H1 (cell line): ENCODE results near the gene TEX44. TPM values are rescaled to one million over a fixed set of nuclear protein-coding genes. Genes with fewer than 3 reads are reported as not detected.

ENCODE experiments used
- CTCF ChIA-PET: fragments of 300-600 bp; sonication (Branson Sonifier 250); formaldehyde crosslinking; loops from one replicate; lab custom pipeline; 2021; ENCODE audit not compliant: partially characterized antibody; lab: Charles Lee
- POLR2A ChIA-PET: fragments of 300-600 bp; sonication (Branson Sonifier 250); formaldehyde crosslinking; loops from one replicate; lab custom pipeline; 2021; ENCODE audit warnings: inconsistent platforms; ENCODE audit not compliant: partially characterized antibody; lab: Charles Lee
- DNase-seq, 2 experiments: peaks; one replicate each; pipeline versions ENCODE4 v3.0.0 to v3.0.0-alpha.2; 2010 to 2022; ENCODE audit warnings: low spot score in 2 of 2, low read depth in 1 of 2, mixed read lengths in 1 of 2
- FAIRE-seq: peaks from 2 replicates; lab custom pipeline; 2011; peaks lifted over from hg19 to GRCh38; lab: Jason Lieb, UNC
- H2AFZ ChIP-seq: 2 replicates; pipeline ENCODE4 v1.8.1; 2012; ENCODE audit warnings: low read length, inconsistent platforms
- H2AK5ac ChIP-seq: 2 replicates; pipeline ENCODE4 v1.6.1; 2013; ENCODE audit warnings: low read depth, low read length
- H2BK120ac ChIP-seq: replicated peaks from 2 replicates; pipeline ENCODE3; 2013; ENCODE audit warnings: low read depth, low read length, inconsistent platforms
- H2BK12ac ChIP-seq: 2 replicates; pipeline ENCODE4 v1.6.1; 2013; ENCODE audit warnings: low read depth, low read length
- H2BK15ac ChIP-seq: 2 replicates; pipeline ENCODE4 v1.6.1; 2013; ENCODE audit warnings: low read length
- H2BK20ac ChIP-seq: 2 replicates; pipeline ENCODE4 v1.6.1; 2013; ENCODE audit warnings: low read length
- H2BK5ac ChIP-seq: 2 replicates; pipeline ENCODE4 v1.6.1; 2013; ENCODE audit warnings: low read depth, low read length
- H3K14ac ChIP-seq: 2 replicates; pipeline ENCODE4 v1.6.1; 2013; ENCODE audit warnings: inconsistent platforms; ENCODE audit not compliant: insufficient read length
- H3K18ac ChIP-seq: 2 replicates; pipeline ENCODE4 v1.6.1; 2013; ENCODE audit warnings: low read length; ENCODE audit errors: extremely low read depth
- H3K23ac ChIP-seq: 2 replicates; pipeline ENCODE4 v1.6.1; 2013; ENCODE audit warnings: inconsistent platforms; ENCODE audit not compliant: insufficient read length
- H3K23me2 ChIP-seq: 2 replicates; pipeline ENCODE4 v1.6.1; 2013; ENCODE audit warnings: low read depth, low read length
- H3K27ac ChIP-seq: 2 replicates; pipeline ENCODE4 v1.6.1; 2011; ENCODE audit warnings: low read depth, low read length, inconsistent platforms
- H3K27me3 ChIP-seq, 4 experiments: replicated peaks in 1 of 4; 1 replicate in 1 of 4; 2 replicates in 3 of 4; pipeline versions ENCODE4 v1.6.1 to v1.8.1; 2011 to 2013; ENCODE audit warnings: low read length in 3 of 4, mild to moderate bottlenecking in 3 of 4, inconsistent platforms in 2 of 4, mixed read lengths in 2 of 4, moderate library complexity in 1 of 4; ENCODE audit not compliant: control insufficient read depth in 3 of 4, insufficient read depth in 3 of 4; ENCODE audit errors: extremely low read depth in 1 of 4
- H3K36me3 ChIP-seq, 4 experiments: 2 replicates each; pipeline versions ENCODE4 v1.6.1 to v1.8.1; 2011 to 2013; ENCODE audit warnings: mild to moderate bottlenecking in 4 of 4, low read length in 3 of 4, moderate library complexity in 2 of 4, control low read depth in 1 of 4, inconsistent platforms in 1 of 4; ENCODE audit not compliant: insufficient read depth in 4 of 4, control insufficient read depth in 2 of 4
- H3K4ac ChIP-seq: replicated peaks from 2 replicates; pipeline ENCODE3; 2013; ENCODE audit warnings: low read length, low read depth, mixed read lengths, inconsistent platforms; ENCODE audit not compliant: insufficient read length
- H3K4me1 ChIP-seq, 4 experiments: replicated peaks in 1 of 4; 1 replicate in 1 of 4; 2 replicates in 3 of 4; pipeline versions ENCODE4 v1.6.1 to v1.8.1; 2011 to 2013; ENCODE audit warnings: low read length in 3 of 4, inconsistent platforms in 2 of 4, mixed read lengths in 1 of 4; ENCODE audit not compliant: insufficient read depth in 4 of 4, control insufficient read depth in 3 of 4
- H3K4me2 ChIP-seq, 2 experiments: 2 replicates each; pipeline versions ENCODE4 v1.6.1 to v1.8.1; 2011 to 2013; ENCODE audit warnings: low read depth in 2 of 2, low read length in 2 of 2, control low read depth in 1 of 2, inconsistent platforms in 1 of 2, mild to moderate bottlenecking in 1 of 2; ENCODE audit not compliant: insufficient read depth in 1 of 2
- H3K4me3 ChIP-seq, 4 experiments: fragments of 200-600, 300-600 bp in 1 of 4; sonication (generic), shearing (Covaris generic), sonication (Bioruptor Twin) in 1 of 4; 2 replicates each; pipeline versions ENCODE4 v1.5.1 to v1.8.1; 2011 to 2016; ENCODE audit warnings: low read length in 4 of 4, low read depth in 3 of 4, control low read depth in 2 of 4, inconsistent platforms in 2 of 4, mild to moderate bottlenecking in 2 of 4, mixed read lengths in 1 of 4, moderate library complexity in 1 of 4; ENCODE audit not compliant: insufficient read depth in 2 of 4; ENCODE audit errors: extremely low read depth in 1 of 4
- H3K56ac ChIP-seq: replicated peaks from 2 replicates; pipeline ENCODE3; 2013; ENCODE audit warnings: low read depth, mild to moderate bottlenecking, mixed read lengths, low read length, inconsistent platforms; ENCODE audit not compliant: insufficient read length
- H3K79me1 ChIP-seq: 2 replicates; pipeline ENCODE4 v1.6.1; 2013; ENCODE audit warnings: low read depth, low read length, control low read depth
- H3K79me2 ChIP-seq, 2 experiments: 2 replicates each; pipeline versions ENCODE4 v1.6.1 to v1.8.1; 2012 to 2013; ENCODE audit warnings: low read length in 2 of 2, mild to moderate bottlenecking in 2 of 2, inconsistent platforms in 1 of 2; ENCODE audit not compliant: insufficient read depth in 2 of 2, control insufficient read depth in 1 of 2
- H3K9ac ChIP-seq, 4 experiments: replicated peaks in 1 of 4; 1 replicate in 1 of 4; 2 replicates in 3 of 4; pipeline versions ENCODE4 v1.6.1 to v1.8.1; 2011 to 2013; ENCODE audit warnings: low read depth in 3 of 4, low read length in 3 of 4, control low read depth in 2 of 4, mild to moderate bottlenecking in 2 of 4, moderate library complexity in 2 of 4, inconsistent platforms in 1 of 4; ENCODE audit errors: extremely low read depth in 1 of 4
- H3K9me3 ChIP-seq, 2 experiments: 2 replicates each; pipeline versions ENCODE4 v1.6.1 to v1.8.1; 2012 to 2013; ENCODE audit warnings: mild to moderate bottlenecking in 2 of 2, moderate library complexity in 2 of 2, control low read depth in 1 of 2, inconsistent platforms in 1 of 2, low read depth in 1 of 2, low read length in 1 of 2, mixed read lengths in 1 of 2; ENCODE audit not compliant: insufficient read depth in 2 of 2
- H4K20me1 ChIP-seq, 2 experiments: replicated peaks in 1 of 2; 2 replicates each; pipeline versions ENCODE3 to v1.8.1; 2011 to 2013; ENCODE audit warnings: inconsistent platforms in 2 of 2, low read length in 2 of 2, mild to moderate bottlenecking in 1 of 2; ENCODE audit not compliant: insufficient read depth in 2 of 2, control insufficient read depth in 1 of 2
- H4K5ac ChIP-seq: 2 replicates; pipeline ENCODE4 v1.6.1; 2013; ENCODE audit warnings: low read length, low read depth, mixed read lengths, inconsistent platforms; ENCODE audit not compliant: insufficient read length
- H4K8ac ChIP-seq: 2 replicates; pipeline ENCODE4 v1.8.0; 2013; ENCODE audit warnings: mild to moderate bottlenecking, moderate library complexity, low read length, inconsistent platforms; ENCODE audit not compliant: insufficient read depth; ENCODE audit errors: extremely low read depth
- H4K91ac ChIP-seq: replicated peaks from 2 replicates; pipeline ENCODE3; 2013; ENCODE audit warnings: low read length, mixed read lengths, inconsistent platforms; ENCODE audit not compliant: insufficient read length
- BCL11A ChIP-seq, 2 experiments: IDR thresholded peaks; one replicate each; pipeline ENCODE4 v1.6.1; 2011; ENCODE audit warnings: low read depth in 2 of 2, low read length in 2 of 2, mild to moderate bottlenecking in 2 of 2
- TAF1 ChIP-seq: IDR thresholded peaks from 2 replicates; pipeline ENCODE4 v1.6.1; 2011; ENCODE audit warnings: mild to moderate bottlenecking, low read depth, low read length
- WGBS, 2 experiments: shearing (Covaris generic) in 1 of 2; methylation state at CpG; one replicate each; pipeline versions ENCODE4 v1.1.6 to v1.1.7; 2013 to 2015; ENCODE audit warnings: low lambda C conversion rate in 2 of 2, mixed read lengths in 2 of 2, inconsistent platforms in 1 of 2, low coverage in 1 of 2, missing lambda C conversion rate in 1 of 2; ENCODE audit not compliant: insufficient replicate concordance in 2 of 2, insufficient coverage in 1 of 2, insufficient read length in 1 of 2; ENCODE audit errors: extremely low coverage in 1 of 2, missing lambda C conversion rate in 1 of 2; 5-methylcytosine and 5-hydroxymethylcytosine counted together
- polyA plus RNA-seq, 7 experiments: library from polyadenylated mRNA; depleted of rRNA in 3 of 7; stranded (reverse) in 5 of 7; unstranded in 2 of 7; fragments of >200 nt in 5 of 7; fragments of 200-250 nt in 2 of 7; gene quantifications; 1 replicate in 5 of 7; 2 replicates in 1 of 7; 4 replicates in 1 of 7; pipeline versions ENCODE4 v1.2.1 to v1.2.3, GENCODE V29; 2011 to 2013; ENCODE audit warnings: missing spikeins in 2 of 7, mixed read lengths in 2 of 7
- total RNA-seq: library from RNA; stranded (reverse); fragmentation: NEBNext Ultra II Directional; extraction: Animal tissue kit (Norgen Biotek cat#: 25700); gene quantifications from 2 replicates; pipeline ENCODE4 v1.2.1, GENCODE V29; 2021

The TEX44 gene
- total and polyA plus RNA-seq, 2 of the 8 experiments (the other 6 are each of a cell fraction or from before 2014, with no cell fraction given): not detected

DNA sequence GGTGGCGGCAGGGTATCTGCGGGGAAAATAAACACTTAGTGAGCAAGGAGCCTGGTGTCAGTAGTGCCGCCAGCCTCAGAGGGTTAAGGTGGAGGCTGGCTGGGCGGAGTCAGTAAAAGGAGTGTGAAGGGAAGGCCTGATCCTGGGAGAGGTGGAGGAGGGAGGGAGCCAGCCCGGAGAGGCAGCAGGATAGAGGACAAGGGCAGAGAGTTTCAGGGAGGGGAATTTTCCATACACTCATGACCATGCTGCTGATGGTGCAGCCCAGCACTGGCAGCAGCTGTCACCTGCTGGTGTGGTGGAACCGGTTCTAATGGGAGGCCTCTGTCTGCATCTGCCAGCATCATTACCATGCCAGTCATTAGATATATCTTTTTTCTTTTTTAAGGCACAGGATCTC is 2.0 kb upstream of the TEX44 start:
- no peaks in the 10 kb centered on the region for H3K27me3 ChIP-seq
- no peak overlapping the region for H2AK5ac ChIP-seq
- H3K23ac ChIP-seq: no peak overlapping the region
- H3K4me3 ChIP-seq: no peak overlapping the region
- H3K4ac ChIP-seq: no peak overlapping the region
- H4K91ac ChIP-seq: no peak overlapping the region
- no peak overlapping the region; the same call in 1 of the 2 replicates for H3K18ac ChIP-seq
- no peak overlapping the region for H3K27ac ChIP-seq
- no peaks in the 10 kb centered on the region for H3K9me3 ChIP-seq
- peaks cover 0 to 6% (median 2%) of the 10 kb centered on the region in 4 experiments; a peak in 2 of 7 replicates for H3K4me1 ChIP-seq
- no peaks in the 10 kb centered on the region for H3K36me3 ChIP-seq
- TF ChIP-seq TAF1 (0 out of 2 replicates have a peak, but pooled peaks have one; percentile 19), BCL11A (IDR thresholded peaks at IDR 0.05; ENCODE audit: low read depth in 2 of 2, low read length in 2 of 2) (no peak)
- H3K14ac ChIP-seq: no peak overlapping the region
- no peak overlapping the region for H4K5ac ChIP-seq
- H2BK5ac ChIP-seq: 0 out of 2 replicates have a peak overlapping the region, but pooled peaks have one; percentile 3
- no peak overlapping the region for H2BK12ac ChIP-seq
- 0 out of 7 replicates have a peak overlapping the region, but pooled peaks of 1 of the 4 experiments have one; percentile 15 for H3K9ac ChIP-seq
- no peak overlapping the region for H2BK120ac ChIP-seq
- no peak overlapping the region for H2BK20ac ChIP-seq
- no peak overlapping the region for H3K56ac ChIP-seq
- 69% methylated on average over 6 of the region's 6 CpGs; no CpG with 5 or more reads in 1 of the 2 experiments for WGBS, 2 experiments
- H3K79me2 ChIP-seq: no peaks in the 10 kb centered on the region
- ChIA-PET POLR2A (interaction anchor here (1.1 to 1.5 kb wide), 3 partner anchors 11 to 24 kb away, joined by 3 read pairs; no protein-coding TSS in a partner anchor), CTCF (interaction anchor here (0.9 to 19.8 kb wide), 9 partner anchors 10 to 87 kb away, joined by 3 to 368 read pairs (median 4); no protein-coding TSS in a partner anchor)
- H2AFZ ChIP-seq: 0 out of 2 replicates have a peak overlapping the region, but pooled peaks have one; percentile 63
- no peaks in the 10 kb centered on the region for H3K23me2 ChIP-seq
- H4K20me1 ChIP-seq: no peaks in the 10 kb centered on the region
- no peaks in the 10 kb centered on the region for H3K79me1 ChIP-seq
- H4K8ac ChIP-seq: peak overlapping the region; percentile 19; the same call in 1 of the 2 replicates
- peak overlapping the region; percentile 8; the same call in 1 of the 2 replicates for H2BK15ac ChIP-seq
- FAIRE-seq (no peak), DNase-seq (no peak)
- H3K4me2 ChIP-seq: no peak overlapping the region
